KMS-11 (cell line): ENCODE measurements around the gene NCKIPSD.
"Not testable (repeated sequence)": the region's sequence is repeated elsewhere in the genome, so short reads cannot be mapped to it uniquely, and the experiment has no call there.

Source experiments
- H2AFZ ChIP-seq: fragments of 200-600 bp; sonication (generic); 2 replicates; pipeline ENCODE4 v1.6.1; 2016; ENCODE audit warnings: antibody characterized with exemption, mixed run types, low read depth
- H3K27ac ChIP-seq: fragments of 200-600 bp; sonication (generic); 2 replicates; pipeline ENCODE4 v1.6.1; 2016; ENCODE audit warnings: mild to moderate bottlenecking, mixed run types
- H3K27me3 ChIP-seq: fragments of 200-600 bp; sonication (generic); 2 replicates; pipeline ENCODE4 v1.6.1; 2017; ENCODE audit warnings: mild to moderate bottlenecking, low read depth, mixed run types, moderate library complexity; ENCODE audit not compliant: insufficient read depth
- H3K36me3 ChIP-seq: fragments of 200-600 bp; sonication (generic); 2 replicates; pipeline ENCODE4 v1.6.1; 2017; ENCODE audit warnings: mild to moderate bottlenecking, mixed run types; ENCODE audit not compliant: insufficient read depth
- H3K4me1 ChIP-seq: fragments of 200-600 bp; sonication (generic); 2 replicates; pipeline ENCODE4 v1.6.1; 2016; ENCODE audit warnings: mild to moderate bottlenecking, low read depth, mixed run types; ENCODE audit not compliant: poor library complexity, severe bottlenecking
- H3K4me2 ChIP-seq: fragments of 200-600 bp; sonication (generic); 2 replicates; pipeline ENCODE4 v1.7.0; 2016; ENCODE audit warnings: mild to moderate bottlenecking, mixed run types
- H3K4me3 ChIP-seq: fragments of 200-600 bp; sonication (generic); IDR thresholded peaks from 2 replicates; pipeline ENCODE4 v1.6.1; 2017; ENCODE audit warnings: low read depth, low read length, mixed read lengths; ENCODE audit not compliant: insufficient read depth
- H3K79me2 ChIP-seq: fragments of 200-600 bp; sonication (generic); 2 replicates; pipeline ENCODE4 v1.6.1; 2016; ENCODE audit warnings: low read depth, mixed run types; ENCODE audit not compliant: insufficient read depth
- H3K9ac ChIP-seq: fragments of 200-600 bp; sonication (generic); 2 replicates; pipeline ENCODE4 v1.6.1; 2016; ENCODE audit warnings: mild to moderate bottlenecking, mixed run types
- H4K20me1 ChIP-seq: fragments of 200-600 bp; sonication (generic); 2 replicates; pipeline ENCODE4 v1.6.1; 2016; ENCODE audit warnings: mild to moderate bottlenecking, mixed run types; ENCODE audit not compliant: insufficient read depth
- CTCF ChIP-seq: fragments of 200-600 bp; sonication (generic); conservative IDR thresholded peaks from 2 replicates; pipeline ENCODE4 v1.6.1; 2017; ENCODE audit warnings: low read depth, mild to moderate bottlenecking, antibody characterized with exemption, low read length, moderate library complexity, mixed read lengths

The NCKIPSD gene

GRCh38 chr3:48685603-48686511 is at the start of gene NCKIPSD:
Gene NCKIPSD (minus strand): TSS chr3:48685915. CDS start chr3:48685807, 108 bp downstream.
- peak within 1 kb of the TSS; percentile 59; the same call in 1 of the 2 replicates for H3K9ac ChIP-seq
- H3K36me3 ChIP-seq: no peaks in the 10 kb centered on the region
- H4K20me1 ChIP-seq: no peaks in the 10 kb centered on the region
- no peak within 1 kb of the TSS for H3K4me3 ChIP-seq
- no peaks in the 10 kb centered on the region for H3K79me2 ChIP-seq
- H3K4me2 ChIP-seq: peak within 1 kb of the TSS; percentile 60; the same call in 1 of the 2 replicates
- H3K4me1 ChIP-seq: peaks cover 3% of the 10 kb centered on the region
- peak within 1 kb of the TSS; percentile 42; the same call in 1 of the 2 replicates for H3K27ac ChIP-seq
- peak; percentile 63 for TF ChIP-seq CTCF
- no peaks in the 10 kb centered on the region for H3K27me3 ChIP-seq
- peak within 1 kb of the TSS; percentile 61 for H2AFZ ChIP-seq

GRCh38 chr3:48735075-48735767 is 49.5 kb upstream of the NCKIPSD start:
- not testable (repeated sequence) for H2AFZ ChIP-seq, H3K9ac ChIP-seq, H3K4me2 ChIP-seq, H3K79me2 ChIP-seq, H3K27me3 ChIP-seq, H3K4me1 ChIP-seq, H3K4me3 ChIP-seq, H4K20me1 ChIP-seq, H3K27ac ChIP-seq, H3K36me3 ChIP-seq

DNA sequence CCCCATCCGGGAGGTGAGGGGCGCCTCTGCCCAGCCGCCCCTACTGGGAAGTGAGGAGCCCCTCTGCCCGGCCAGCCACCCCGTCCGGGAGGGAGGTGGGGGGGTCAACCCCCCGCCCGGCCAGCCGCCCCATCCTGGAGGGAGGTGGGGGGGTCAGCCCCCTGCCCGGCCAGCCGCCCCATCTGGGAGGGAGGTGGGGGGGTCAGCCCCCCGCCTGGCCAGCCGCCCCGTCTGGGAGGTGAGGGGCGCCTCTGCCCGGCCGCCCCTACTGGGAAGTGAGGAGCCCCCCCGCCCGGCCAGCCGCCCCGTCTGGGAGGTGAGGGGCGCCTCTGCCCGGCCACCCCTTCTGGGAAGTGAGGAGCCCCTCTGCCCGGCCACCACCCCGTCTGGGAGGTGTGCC is 48.8 kb upstream of the NCKIPSD start:
- H2AFZ ChIP-seq, H3K27me3 ChIP-seq, H3K4me1 ChIP-seq, H3K4me3 ChIP-seq, H3K9ac ChIP-seq, H3K4me2 ChIP-seq, H3K79me2 ChIP-seq, H4K20me1 ChIP-seq, H3K36me3 ChIP-seq, H3K27ac ChIP-seq: not testable (repeated sequence)

DNA sequence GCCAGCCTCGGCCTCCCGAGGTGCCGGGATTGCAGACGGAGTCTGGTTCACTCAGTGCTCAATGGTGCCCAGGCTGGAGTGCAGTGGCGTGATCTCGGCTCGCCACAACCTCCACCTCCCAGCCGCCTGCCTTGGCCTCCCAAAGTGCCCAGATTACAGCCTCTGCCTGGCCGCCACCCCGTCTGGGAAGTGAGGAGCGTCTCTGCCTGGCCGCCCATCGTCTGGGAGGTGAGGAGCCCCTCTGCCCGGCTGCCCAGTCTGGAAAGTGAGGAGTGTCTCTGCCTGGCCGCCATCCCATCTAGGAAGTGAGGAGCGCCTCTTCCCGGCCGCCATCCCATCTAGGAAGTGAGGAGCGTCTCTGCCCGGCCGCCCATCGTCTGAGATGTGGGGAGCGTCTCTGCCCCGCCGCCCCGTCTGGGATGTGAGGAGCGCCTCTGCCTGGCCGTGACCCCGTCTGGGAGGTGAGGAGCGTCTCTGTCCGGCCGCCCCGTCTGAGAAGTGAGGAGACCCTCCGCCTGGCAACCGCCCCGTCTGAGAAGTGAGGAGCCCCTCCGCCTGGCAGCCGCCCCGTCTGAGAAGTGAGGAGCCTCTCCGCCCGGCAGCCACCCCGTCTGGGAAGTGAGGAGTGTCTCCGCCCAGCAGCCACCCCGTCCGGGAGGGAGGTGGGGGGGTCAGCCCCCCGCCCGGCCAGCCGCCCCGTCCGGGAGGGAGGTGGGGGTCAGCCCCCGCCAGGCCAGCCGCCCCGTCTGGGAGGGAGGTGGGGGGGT is 48.2 kb upstream of the NCKIPSD start:
- H3K27me3 ChIP-seq, H4K20me1 ChIP-seq, H3K4me1 ChIP-seq, H3K79me2 ChIP-seq, H3K9ac ChIP-seq, H3K36me3 ChIP-seq, H3K4me2 ChIP-seq, H2AFZ ChIP-seq, H3K4me3 ChIP-seq, H3K27ac ChIP-seq: not testable (repeated sequence)

- TF ChIP-seq CTCF: no peak
- H2AFZ ChIP-seq: no peak overlapping the region
- H3K4me3 ChIP-seq: no peak overlapping the region
- no peaks in the 10 kb centered on the region for H3K4me1 ChIP-seq
- H4K20me1 ChIP-seq: no peaks in the 10 kb centered on the region
- H3K79me2 ChIP-seq: no peaks in the 10 kb centered on the region
- no peak overlapping the region for H3K9ac ChIP-seq
- H3K27ac ChIP-seq: no peak overlapping the region
- no peak overlapping the region for H3K4me2 ChIP-seq
- H3K36me3 ChIP-seq: no peaks in the 10 kb centered on the region
- no peaks in the 10 kb centered on the region for H3K27me3 ChIP-seq
These were observed 41.8 kb upstream of the NCKIPSD start for GRCh38 chr3:48727511-48727910.

- H3K4me2 ChIP-seq, H3K4me3 ChIP-seq, H2AFZ ChIP-seq, H4K20me1 ChIP-seq, H3K9ac ChIP-seq, H3K27me3 ChIP-seq, H3K79me2 ChIP-seq, H3K27ac ChIP-seq, H3K4me1 ChIP-seq, H3K36me3 ChIP-seq: not testable (repeated sequence)
These were observed 39.6 kb upstream of the NCKIPSD start for GRCh38 chr3:48725185-48725855.
